Stomach (tissue), 4 donors: Measurements from ENCODE around the gene UGT2B28.

Experiments used
- POLR2A ChIP-seq, 4 donors: fragments of 450-650 bp; IDR thresholded peaks; one replicate each; pipeline ENCODE4 v1.6.1; 2016; ENCODE audit warnings: antibody characterized with exemption in 4 of 4, control low read depth in 2 of 4, mild to moderate bottlenecking in 1 of 4, moderate library complexity in 1 of 4
- POLR2AphosphoS5 ChIP-seq, 3 donors: sonication (generic); formaldehyde crosslinking; IDR thresholded peaks; one replicate each; pipeline ENCODE4 v1.6.1; 2016; ENCODE audit warnings: antibody characterized with exemption in 3 of 3
- TF ChIP-seq, protein P1 (sequence below), 7 experiments: fragments of 450-650 bp in 4 of 7; fragments of 200-600 bp in 3 of 7; sonication (generic) in 3 of 7; IDR thresholded peaks; one replicate each; pipeline ENCODE4 v1.5.1; 2016 to 2019; ENCODE audit warnings: antibody characterized with exemption in 7 of 7, control low read depth in 2 of 7, mild to moderate bottlenecking in 1 of 7

DNA sequence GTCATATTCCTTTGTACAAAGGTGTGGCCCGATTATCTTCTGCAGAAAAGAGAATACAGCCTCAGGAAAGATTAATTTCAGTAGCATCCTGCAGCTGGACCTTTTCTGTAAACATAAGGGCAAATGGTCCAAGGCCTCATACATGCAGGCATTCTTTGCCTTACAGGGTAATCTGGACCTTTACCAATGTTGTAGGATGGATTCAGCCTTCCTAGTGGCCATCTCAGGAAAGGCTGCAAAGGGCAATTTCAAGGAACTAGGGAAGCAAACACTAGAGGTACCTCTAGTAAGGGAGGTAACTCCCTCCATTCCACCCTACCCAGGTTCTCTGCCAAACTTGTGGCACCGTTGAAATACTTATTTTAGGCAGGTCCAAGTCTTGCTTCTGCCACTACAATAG is 43.0 kb downstream of the UGT2B28 start:
- TF ChIP-seq, protein P1, sequence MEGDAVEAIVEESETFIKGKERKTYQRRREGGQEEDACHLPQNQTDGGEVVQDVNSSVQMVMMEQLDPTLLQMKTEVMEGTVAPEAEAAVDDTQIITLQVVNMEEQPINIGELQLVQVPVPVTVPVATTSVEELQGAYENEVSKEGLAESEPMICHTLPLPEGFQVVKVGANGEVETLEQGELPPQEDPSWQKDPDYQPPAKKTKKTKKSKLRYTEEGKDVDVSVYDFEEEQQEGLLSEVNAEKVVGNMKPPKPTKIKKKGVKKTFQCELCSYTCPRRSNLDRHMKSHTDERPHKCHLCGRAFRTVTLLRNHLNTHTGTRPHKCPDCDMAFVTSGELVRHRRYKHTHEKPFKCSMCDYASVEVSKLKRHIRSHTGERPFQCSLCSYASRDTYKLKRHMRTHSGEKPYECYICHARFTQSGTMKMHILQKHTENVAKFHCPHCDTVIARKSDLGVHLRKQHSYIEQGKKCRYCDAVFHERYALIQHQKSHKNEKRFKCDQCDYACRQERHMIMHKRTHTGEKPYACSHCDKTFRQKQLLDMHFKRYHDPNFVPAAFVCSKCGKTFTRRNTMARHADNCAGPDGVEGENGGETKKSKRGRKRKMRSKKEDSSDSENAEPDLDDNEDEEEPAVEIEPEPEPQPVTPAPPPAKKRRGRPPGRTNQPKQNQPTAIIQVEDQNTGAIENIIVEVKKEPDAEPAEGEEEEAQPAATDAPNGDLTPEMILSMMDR (IDR thresholded peaks at IDR 0.05), result no peak
- TF ChIP-seq POLR2A (IDR thresholded peaks at IDR 0.05), result no peak
- TF ChIP-seq POLR2AphosphoS5 (IDR thresholded peaks at IDR 0.05), result no peak
